Mesenchymal stem cell (in vitro differentiated cells and primary cell): ENCODE results near the gene NPPB.
"Not testable (repeated sequence)": the region's sequence is repeated elsewhere in the genome, so short reads cannot be mapped to it uniquely, and the experiment has no call there.

Experiments used
- DNase-seq: peaks from one replicate; pipeline ENCODE4 v3.0.0-alpha.2; 2013
- H2AFZ ChIP-seq: one replicate; pipeline ENCODE4 v1.6.1; 2013; ENCODE audit warnings: low read depth, mild to moderate bottlenecking, control low read depth, inconsistent platforms, low read length, moderate library complexity
- H2AK5ac ChIP-seq: 2 replicates; pipeline ENCODE4 v1.6.1; 2013; ENCODE audit warnings: low read length, moderate library complexity, mild to moderate bottlenecking, inconsistent platforms; ENCODE audit not compliant: severe bottlenecking
- H2BK120ac ChIP-seq: one replicate; pipeline ENCODE4 v1.6.1; 2013; ENCODE audit warnings: low read depth, mild to moderate bottlenecking, inconsistent platforms, low read length, moderate library complexity
- H2BK12ac ChIP-seq, 2 experiments: one replicate each; pipeline ENCODE4 v1.6.1; 2013; ENCODE audit warnings: inconsistent platforms in 2 of 2, low read length in 2 of 2, mild to moderate bottlenecking in 2 of 2, moderate library complexity in 2 of 2, control low read depth in 1 of 2
- H2BK15ac ChIP-seq: one replicate; pipeline ENCODE4 v1.6.1; 2013; ENCODE audit warnings: mild to moderate bottlenecking, low read depth, inconsistent platforms; ENCODE audit not compliant: poor library complexity, severe bottlenecking
- H2BK5ac ChIP-seq: 2 replicates; pipeline ENCODE4 v1.6.1; 2013; ENCODE audit warnings: low read depth, mild to moderate bottlenecking, low read length, control low read depth, inconsistent platforms; ENCODE audit not compliant: poor library complexity, severe bottlenecking
- H3K14ac ChIP-seq, 2 experiments: one replicate each; pipeline ENCODE4 v1.6.1; 2013; ENCODE audit warnings: inconsistent platforms in 2 of 2, low read length in 2 of 2, control low read depth in 1 of 2, mild to moderate bottlenecking in 1 of 2, moderate library complexity in 1 of 2
- H3K18ac ChIP-seq, 2 experiments: one replicate each; pipeline ENCODE4 v1.6.1; 2013; ENCODE audit warnings: inconsistent platforms in 2 of 2, low read length in 2 of 2, control low read depth in 1 of 2, low read depth in 1 of 2, mild to moderate bottlenecking in 1 of 2
- H3K23ac ChIP-seq, 2 experiments: one replicate each; pipeline ENCODE4 v1.6.1; 2013; ENCODE audit warnings: inconsistent platforms in 2 of 2, low read length in 2 of 2, mild to moderate bottlenecking in 2 of 2, moderate library complexity in 2 of 2, control low read depth in 1 of 2
- H3K27ac ChIP-seq: 2 replicates; pipeline ENCODE4 v1.5.1; 2013; ENCODE audit warnings: mild to moderate bottlenecking, moderate library complexity, low read length, control low read depth, inconsistent platforms; ENCODE audit not compliant: poor library complexity, severe bottlenecking
- H3K27me3 ChIP-seq, 2 experiments: 2 replicates each; pipeline versions ENCODE4 v1.6.1 to v1.7.0; 2013; ENCODE audit warnings: low read length in 2 of 2, mild to moderate bottlenecking in 2 of 2, moderate library complexity in 2 of 2, control low read depth in 1 of 2, inconsistent platforms in 1 of 2; ENCODE audit not compliant: control insufficient read depth in 1 of 2, insufficient read depth in 1 of 2
- H3K36me3 ChIP-seq, 2 experiments: 2 replicates each; pipeline versions ENCODE4 v1.6.1 to v1.7.0; 2013; ENCODE audit warnings: low read length in 2 of 2, control low read depth in 1 of 2, inconsistent platforms in 1 of 2, low read depth in 1 of 2, mild to moderate bottlenecking in 1 of 2; ENCODE audit not compliant: insufficient read depth in 2 of 2, control insufficient read depth in 1 of 2
- H3K4ac ChIP-seq, 2 experiments: one replicate each; pipeline ENCODE4 v1.6.1; 2013; ENCODE audit warnings: inconsistent platforms in 2 of 2, low read length in 2 of 2, mild to moderate bottlenecking in 2 of 2, moderate library complexity in 2 of 2, control low read depth in 1 of 2, low read depth in 1 of 2
- H3K4me1 ChIP-seq: 2 replicates; pipeline ENCODE4 v1.6.1; 2013; ENCODE audit warnings: low read depth, low read length, control low read depth; ENCODE audit not compliant: control insufficient read depth, insufficient read depth
- H3K4me2 ChIP-seq: 2 replicates; pipeline ENCODE4 v1.6.1; 2013; ENCODE audit warnings: low read length, mild to moderate bottlenecking, inconsistent platforms; ENCODE audit not compliant: poor library complexity, severe bottlenecking
- H3K4me3 ChIP-seq, 2 experiments: 2 replicates each; pipeline versions ENCODE4 v1.5.1 to v1.7.0; 2013; ENCODE audit warnings: low read length in 2 of 2, mild to moderate bottlenecking in 2 of 2, control low read depth in 1 of 2, low read depth in 1 of 2; ENCODE audit not compliant: insufficient read depth in 1 of 2
- H3K79me1 ChIP-seq: replicated peaks from 2 replicates; pipeline ENCODE4 v1.6.1; 2013; ENCODE audit warnings: mild to moderate bottlenecking, control low read depth, low read length, inconsistent platforms; ENCODE audit not compliant: poor library complexity, severe bottlenecking
- H3K9ac ChIP-seq: 2 replicates; pipeline ENCODE4 v1.7.0; 2013; ENCODE audit warnings: mild to moderate bottlenecking, low read length, moderate library complexity
- H3K9me3 ChIP-seq: 2 replicates; pipeline ENCODE4 v1.7.0; 2013; ENCODE audit warnings: mild to moderate bottlenecking, low read length; ENCODE audit not compliant: control insufficient read depth
- H4K8ac ChIP-seq: one replicate; pipeline ENCODE4 v1.6.1; 2013; ENCODE audit warnings: inconsistent platforms, mild to moderate bottlenecking, low read length, moderate library complexity
- H4K91ac ChIP-seq: one replicate; pipeline ENCODE4 v1.6.1; 2013; ENCODE audit warnings: mild to moderate bottlenecking, low read length, inconsistent platforms
- WGBS: methylation state at CpG from one replicate; pipeline ENCODE4 v1.1.7; 2013; ENCODE audit warnings: mixed read lengths; 5-methylcytosine and 5-hydroxymethylcytosine counted together

NPPB gene

GRCh38 chr1:11904978-11905377 lies 46.2 kb upstream of the NPPB start:
- no peak overlapping the region for H3K9ac ChIP-seq
- DNase-seq: no peak
- no peak overlapping the region for H2BK120ac ChIP-seq
- H3K27me3 ChIP-seq: peaks cover 4 to 11% of the 10 kb centered on the region in 2 experiments
- no peak overlapping the region for H2BK12ac ChIP-seq
- no peak overlapping the region for H3K4ac ChIP-seq
- H3K14ac ChIP-seq: no peak overlapping the region
- WGBS: 89% methylated on average over 4 of the region's 5 CpGs
- no peaks in the 10 kb centered on the region for H3K79me1 ChIP-seq
- H4K91ac ChIP-seq: no peak overlapping the region
- no peak overlapping the region for H3K4me2 ChIP-seq
- no peak overlapping the region for H3K4me3 ChIP-seq
- no peak overlapping the region for H2BK5ac ChIP-seq
- no peak overlapping the region for H2AFZ ChIP-seq
- no peak overlapping the region for H2BK15ac ChIP-seq
- no peaks in the 10 kb centered on the region for H3K36me3 ChIP-seq
- H4K8ac ChIP-seq: no peak overlapping the region
- no peak overlapping the region for H3K18ac ChIP-seq
- H2AK5ac ChIP-seq: no peak overlapping the region
- no peaks in the 10 kb centered on the region for H3K9me3 ChIP-seq
- H3K23ac ChIP-seq: no peak overlapping the region
- H3K27ac ChIP-seq: no peak overlapping the region
- peaks cover 3% of the 10 kb centered on the region for H3K4me1 ChIP-seq

- H3K27me3 ChIP-seq: peaks cover 9 to 18% of the 10 kb centered on the region in 2 experiments
- not testable (repeated sequence) for H3K4me1 ChIP-seq, H2AK5ac ChIP-seq, H3K14ac ChIP-seq, H3K4ac ChIP-seq, H3K36me3 ChIP-seq, H2BK5ac ChIP-seq, H3K9ac ChIP-seq, H3K23ac ChIP-seq, H2BK12ac ChIP-seq, H3K9me3 ChIP-seq, H2BK120ac ChIP-seq, H3K27ac ChIP-seq, H4K91ac ChIP-seq, H3K4me2 ChIP-seq, H3K4me3 ChIP-seq, H4K8ac ChIP-seq, H2BK15ac ChIP-seq, H2AFZ ChIP-seq, DNase-seq, H3K79me1 ChIP-seq, H3K18ac ChIP-seq
- WGBS: 97% methylated on average over 5 of the region's 5 CpGs
Measured at GRCh38 chr1:11904156-11904555, 45.4 kb upstream of the NPPB start.

GRCh38 chr1:11903210-11903609 lies 44.5 kb upstream of the NPPB start:
- Histone ChIP-seq H2AFZ (no peak overlapping the region), H2BK15ac (no peak overlapping the region), H2BK120ac (no peak overlapping the region), H3K79me1 (no peaks in the 10 kb centered on the region), H3K14ac (no peak overlapping the region), H3K23ac (no peak overlapping the region), H3K9ac (no peak overlapping the region), H3K4me3 (no peak overlapping the region), H3K36me3 (no peaks in the 10 kb centered on the region), H3K4me1 (no peaks in the 10 kb centered on the region), H3K27ac (no peak overlapping the region), H4K8ac (no peak overlapping the region), H2BK12ac (no peak overlapping the region), H3K4me2 (no peak overlapping the region), H3K18ac (no peak overlapping the region), H2AK5ac (no peak overlapping the region), H3K9me3 (no peaks in the 10 kb centered on the region), H4K91ac (no peak overlapping the region), H3K4ac (no peak overlapping the region), H3K27me3 (peaks cover 19 to 26% of the 10 kb centered on the region in 2 experiments), H2BK5ac (no peak overlapping the region)
- no peak for DNase-seq
- WGBS: 82% methylated on average over 1 of the region's 1 CpG

- not testable (repeated sequence) for H4K91ac ChIP-seq, H4K8ac ChIP-seq, H2BK120ac ChIP-seq, H3K14ac ChIP-seq, H3K18ac ChIP-seq, H3K4me1 ChIP-seq, H2AFZ ChIP-seq, H3K36me3 ChIP-seq, H3K4me3 ChIP-seq, H3K79me1 ChIP-seq, H3K4me2 ChIP-seq, H3K23ac ChIP-seq, H2BK15ac ChIP-seq, DNase-seq, H3K27ac ChIP-seq, H3K4ac ChIP-seq, H3K9me3 ChIP-seq, H2BK5ac ChIP-seq, H3K9ac ChIP-seq, H2AK5ac ChIP-seq, H2BK12ac ChIP-seq
- WGBS: 71% methylated on average over 9 of the region's 9 CpGs
- H3K27me3 ChIP-seq: peaks cover 22 to 38% of the 10 kb centered on the region in 2 experiments
Measured at GRCh38 chr1:11901446-11901845, 42.7 kb upstream of the NPPB start.
